ENCODE data around the gene ZNF236. TPM values are rescaled to one million over a fixed set of nuclear protein-coding genes. Genes with fewer than 3 reads are reported as not detected.

Gene ZNF236
- total and polyA plus RNA-seq, 2 of the 8 experiments (the other 6 are each of a cell fraction or from before 2014, with no cell fraction given) = 6.7 to 14.5 TPM

DNA sequence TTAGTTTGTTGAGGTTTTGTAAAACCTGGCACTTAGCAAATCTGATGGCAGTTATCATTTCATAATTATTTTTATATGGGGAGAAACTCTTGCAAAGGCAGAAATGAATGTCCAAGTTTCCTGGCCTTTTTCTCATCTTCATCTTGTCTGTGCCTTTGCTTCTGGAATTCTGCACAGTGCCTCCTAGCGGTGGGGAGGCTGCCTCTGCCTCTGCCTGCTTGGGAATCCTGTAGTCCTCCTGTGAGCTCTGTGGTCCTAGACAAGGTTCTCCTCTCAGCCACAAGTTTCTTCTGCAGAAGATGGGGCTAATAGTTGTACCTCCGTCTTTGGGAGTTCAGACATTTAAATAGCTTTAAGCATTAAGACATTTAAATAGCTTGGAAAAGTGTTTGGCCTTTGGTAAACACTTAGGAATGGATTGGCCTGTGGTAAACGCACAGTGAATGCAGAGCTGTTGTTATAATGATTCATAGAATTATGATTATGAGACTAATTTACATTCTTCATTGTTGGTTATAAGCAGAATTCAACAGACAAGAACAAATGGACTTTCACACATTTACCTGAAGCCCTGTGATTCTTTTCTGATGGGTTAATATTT, 101.2 kb downstream of the ZNF236 start:
- Histone ChIP-seq H3K18ac (ENCODE audit: extremely low read depth, low read length) (no peak overlapping the region), H2BK5ac (ENCODE audit: low read depth, low read length) (no peak overlapping the region), H4K5ac (ENCODE audit: insufficient read length, low read depth, low read length) (no peak overlapping the region), H3K9me3 (ENCODE audit: insufficient read depth in 2 of 2, low read depth in 1 of 2, low read length in 1 of 2) (no peaks in the 10 kb centered on the region), H3K79me2 (ENCODE audit: control insufficient read depth in 1 of 2, insufficient read depth in 2 of 2, low read length in 2 of 2) (no peaks in the 10 kb centered on the region), H2BK12ac (ENCODE audit: low read depth, low read length) (no peak overlapping the region), H3K27me3 (replicated peaks in 1 of 4; ENCODE audit: control insufficient read depth in 3 of 4, extremely low read depth in 1 of 4, insufficient read depth in 3 of 4, low read length in 3 of 4) (no peaks in the 10 kb centered on the region), H3K56ac (replicated peaks; ENCODE audit: insufficient read length, low read depth, low read length) (no peak overlapping the region), H4K8ac (ENCODE audit: extremely low read depth, insufficient read depth, low read length) (no peak overlapping the region), H3K36me3 (ENCODE audit: control insufficient read depth in 2 of 4, insufficient read depth in 4 of 4, low read length in 3 of 4) (peaks cover 2 to 29% (median 20%) of the 10 kb centered on the region in 4 experiments; a peak in 7 of 8 replicates), H3K9ac (replicated peaks in 1 of 4; ENCODE audit: extremely low read depth in 1 of 4, low read depth in 3 of 4, low read length in 3 of 4) (no peak overlapping the region), H4K20me1 (replicated peaks in 1 of 2; ENCODE audit: control insufficient read depth in 1 of 2, insufficient read depth in 2 of 2, low read length in 2 of 2) (peaks cover 0 to 4% of the 10 kb centered on the region in 2 experiments), H3K27ac (ENCODE audit: low read depth, low read length) (no peak overlapping the region), H3K79me1 (ENCODE audit: low read depth, low read length) (no peaks in the 10 kb centered on the region), H2BK20ac (ENCODE audit: low read length) (no peak overlapping the region), H3K23ac (ENCODE audit: insufficient read length) (no peak overlapping the region), H3K4me3 (ENCODE audit: extremely low read depth in 1 of 4, insufficient read depth in 2 of 4, low read depth in 3 of 4, low read length in 4 of 4) (no peak overlapping the region), H3K4me2 (ENCODE audit: insufficient read depth in 1 of 2, low read depth in 2 of 2, low read length in 2 of 2) (no peak overlapping the region), H2AK5ac (ENCODE audit: low read depth, low read length) (no peak overlapping the region), H4K91ac (replicated peaks; ENCODE audit: insufficient read length, low read length) (no peak overlapping the region), H3K4me1 (replicated peaks in 1 of 4; ENCODE audit: control insufficient read depth in 3 of 4, insufficient read depth in 4 of 4, low read length in 3 of 4) (no peaks in the 10 kb centered on the region), H3K4ac (replicated peaks; ENCODE audit: insufficient read length, low read depth, low read length) (no peak overlapping the region), H3K14ac (ENCODE audit: insufficient read length) (no peak overlapping the region), H2BK15ac (ENCODE audit: low read length) (no peak overlapping the region), H2BK120ac (replicated peaks; ENCODE audit: low read depth, low read length) (no peak overlapping the region), H3K23me2 (ENCODE audit: low read depth, low read length) (no peaks in the 10 kb centered on the region; the same call in 1 of the 2 replicates), H2AFZ (ENCODE audit: low read length) (no peak overlapping the region)
- FAIRE-seq = peak; percentile 78
- 67% methylated on average over 3 of the region's 3 CpGs; no CpG with 5 or more reads in 1 of the 2 experiments for WGBS, 2 experiments (ENCODE audit: extremely low coverage in 1 of 2, insufficient coverage in 1 of 2, insufficient read length in 1 of 2, insufficient replicate concordance in 2 of 2, low coverage in 1 of 2, low lambda C conversion rate in 2 of 2, missing lambda C conversion rate in 1 of 2)
- peak; percentile 15 to 79 for DNase-seq (ENCODE audit: low read depth in 1 of 2, low spot score in 2 of 2)
- TF ChIP-seq, protein P1, sequence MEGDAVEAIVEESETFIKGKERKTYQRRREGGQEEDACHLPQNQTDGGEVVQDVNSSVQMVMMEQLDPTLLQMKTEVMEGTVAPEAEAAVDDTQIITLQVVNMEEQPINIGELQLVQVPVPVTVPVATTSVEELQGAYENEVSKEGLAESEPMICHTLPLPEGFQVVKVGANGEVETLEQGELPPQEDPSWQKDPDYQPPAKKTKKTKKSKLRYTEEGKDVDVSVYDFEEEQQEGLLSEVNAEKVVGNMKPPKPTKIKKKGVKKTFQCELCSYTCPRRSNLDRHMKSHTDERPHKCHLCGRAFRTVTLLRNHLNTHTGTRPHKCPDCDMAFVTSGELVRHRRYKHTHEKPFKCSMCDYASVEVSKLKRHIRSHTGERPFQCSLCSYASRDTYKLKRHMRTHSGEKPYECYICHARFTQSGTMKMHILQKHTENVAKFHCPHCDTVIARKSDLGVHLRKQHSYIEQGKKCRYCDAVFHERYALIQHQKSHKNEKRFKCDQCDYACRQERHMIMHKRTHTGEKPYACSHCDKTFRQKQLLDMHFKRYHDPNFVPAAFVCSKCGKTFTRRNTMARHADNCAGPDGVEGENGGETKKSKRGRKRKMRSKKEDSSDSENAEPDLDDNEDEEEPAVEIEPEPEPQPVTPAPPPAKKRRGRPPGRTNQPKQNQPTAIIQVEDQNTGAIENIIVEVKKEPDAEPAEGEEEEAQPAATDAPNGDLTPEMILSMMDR (IDR thresholded peaks at IDR 0.05; ENCODE audit: control extremely low read depth in 1 of 3, insufficient read depth in 1 of 3, low read depth in 1 of 3, low read length in 3 of 3) = peak; percentile 84 to 93 (median 89)
- TF ChIP-seq RAD21 (IDR thresholded peaks at IDR 0.05 in 1 of 2, conservative IDR thresholded peaks at IDR 0.05 in 1 of 2; ENCODE audit: low read depth in 2 of 2, low read length in 2 of 2) (peak; percentile 27 to 41; a peak in 3 of 4 replicates), ASH2L (IDR thresholded peaks at IDR 0.05; ENCODE audit: low read length) (no peak), TEAD4 (IDR thresholded peaks at IDR 0.05; ENCODE audit: low read depth, low read length) (peak; percentile 87), TCF12 (IDR thresholded peaks at IDR 0.05; ENCODE audit: low read depth, low read length) (no peak), TAF7 (optimal IDR thresholded peaks at IDR 0.05; ENCODE audit: borderline replicate concordance, low read depth, low read length) (no peak)
- ChIA-PET CTCF (ENCODE audit: partially characterized antibody) (interaction anchor here (0.6 to 7.4 kb wide), 37 partner anchors 8 to 748 kb away, joined by 3 to 88 read pairs (median 3); no protein-coding TSS in a partner anchor), POLR2A (ENCODE audit: partially characterized antibody) (no interaction called here)

All from H1 (cell line).